Right hindlimb (tissue), 1 donor: ENCODE data around the gene RMDN2.

Experiments used
- DNase-seq: peaks from one replicate; pipeline ENCODE4 v3.0.0-alpha.2; 2018

Gene RMDN2, protein sequence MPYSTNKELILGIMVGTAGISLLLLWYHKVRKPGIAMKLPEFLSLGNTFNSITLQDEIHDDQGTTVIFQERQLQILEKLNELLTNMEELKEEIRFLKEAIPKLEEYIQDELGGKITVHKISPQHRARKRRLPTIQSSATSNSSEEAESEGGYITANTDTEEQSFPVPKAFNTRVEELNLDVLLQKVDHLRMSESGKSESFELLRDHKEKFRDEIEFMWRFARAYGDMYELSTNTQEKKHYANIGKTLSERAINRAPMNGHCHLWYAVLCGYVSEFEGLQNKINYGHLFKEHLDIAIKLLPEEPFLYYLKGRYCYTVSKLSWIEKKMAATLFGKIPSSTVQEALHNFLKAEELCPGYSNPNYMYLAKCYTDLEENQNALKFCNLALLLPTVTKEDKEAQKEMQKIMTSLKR

DNA sequence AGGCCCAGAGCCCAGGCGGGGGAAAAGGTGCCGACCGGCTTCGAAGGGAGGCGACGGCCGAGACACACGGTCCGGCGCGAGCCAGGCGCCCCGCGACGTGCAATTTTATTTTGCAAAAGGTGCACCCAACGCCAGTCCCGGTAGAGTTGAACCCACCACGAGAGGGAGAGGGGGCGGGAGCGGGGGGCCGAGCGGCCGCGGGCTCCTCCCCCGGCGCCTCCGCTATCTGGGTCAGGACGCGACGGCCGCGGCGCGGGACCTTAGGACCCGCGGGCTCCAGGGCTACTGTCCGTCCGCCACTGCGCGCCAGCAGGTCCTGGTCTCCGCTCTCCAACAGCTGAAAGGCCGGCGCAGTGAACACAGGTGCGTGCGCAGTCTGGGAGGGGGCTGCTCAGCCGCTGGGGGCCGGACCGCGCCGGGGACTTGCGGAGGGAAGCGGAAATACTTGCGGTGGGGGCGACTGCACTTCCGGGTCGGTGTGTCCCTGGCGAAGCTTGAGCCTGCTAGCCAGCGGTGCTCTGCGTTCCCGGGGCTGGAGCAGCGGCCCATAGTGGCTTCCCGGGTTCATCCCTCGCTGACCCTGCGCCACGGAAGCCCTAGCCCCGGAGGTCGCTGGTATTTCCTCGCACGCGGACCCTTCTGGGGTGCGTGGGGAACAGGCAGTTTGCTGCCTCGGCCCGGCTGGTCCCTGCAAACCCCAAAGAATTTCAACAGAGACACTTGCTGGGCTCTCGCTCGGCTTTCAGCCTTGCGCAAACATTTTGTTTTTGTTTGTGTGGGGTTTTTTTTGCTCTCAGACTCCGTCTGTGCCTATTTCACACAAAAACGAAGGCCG is at the start of gene RMDN2:
RMDN2 (plus strand) TSS at position 225 of the 835 bp plus-strand sequence. CDS start 3,991 bp downstream, outside the sequence.
- peak; percentile 97 for DNase-seq

DNA sequence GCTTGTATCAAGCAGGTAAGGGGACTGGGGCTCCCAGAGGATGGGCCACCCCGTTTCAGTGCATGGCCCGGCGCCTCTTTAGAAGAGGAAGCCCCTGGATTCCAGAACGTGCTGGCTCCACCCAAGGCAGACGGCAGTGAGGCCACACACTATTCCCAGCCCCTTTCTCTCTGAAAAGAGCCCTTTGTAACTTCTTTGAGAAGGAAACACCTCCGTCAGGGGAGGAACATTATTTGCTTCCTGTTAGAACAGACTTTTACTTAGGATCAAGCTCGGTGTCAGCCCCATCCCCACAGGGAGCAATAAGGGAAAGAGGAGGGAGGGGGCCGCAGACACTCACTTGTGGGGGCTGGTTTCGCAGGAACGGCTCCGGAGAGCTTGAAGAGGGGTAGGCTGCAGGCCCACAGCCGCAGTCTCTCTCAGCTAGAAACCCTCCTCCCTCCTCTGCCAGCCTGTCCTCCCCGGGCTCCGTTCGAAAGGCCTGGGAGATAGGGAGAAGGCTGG is 49.6 kb upstream of the RMDN2 start:
- DNase-seq, result no peak

DNA sequence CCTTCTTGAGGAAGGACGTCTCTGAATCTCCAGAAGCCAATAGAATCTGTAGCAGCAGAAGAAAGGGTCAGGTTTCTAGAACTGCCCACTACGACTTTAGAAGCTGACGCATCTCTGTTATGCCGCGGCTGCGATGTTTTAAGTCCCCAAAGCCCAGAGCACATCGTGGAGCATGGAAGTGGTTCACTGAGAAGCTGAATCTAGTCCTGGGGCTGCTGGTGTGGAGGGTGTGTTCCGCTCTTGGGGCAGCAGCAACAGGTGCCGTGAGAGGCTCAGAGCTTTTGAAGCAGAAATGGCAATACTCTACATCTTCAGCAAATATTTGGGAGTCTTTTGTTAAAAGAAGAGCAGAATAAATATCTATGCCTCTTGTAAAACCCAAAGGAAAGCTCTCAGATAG is 48.9 kb upstream of the RMDN2 start:
- DNase-seq, result no peak

DNA sequence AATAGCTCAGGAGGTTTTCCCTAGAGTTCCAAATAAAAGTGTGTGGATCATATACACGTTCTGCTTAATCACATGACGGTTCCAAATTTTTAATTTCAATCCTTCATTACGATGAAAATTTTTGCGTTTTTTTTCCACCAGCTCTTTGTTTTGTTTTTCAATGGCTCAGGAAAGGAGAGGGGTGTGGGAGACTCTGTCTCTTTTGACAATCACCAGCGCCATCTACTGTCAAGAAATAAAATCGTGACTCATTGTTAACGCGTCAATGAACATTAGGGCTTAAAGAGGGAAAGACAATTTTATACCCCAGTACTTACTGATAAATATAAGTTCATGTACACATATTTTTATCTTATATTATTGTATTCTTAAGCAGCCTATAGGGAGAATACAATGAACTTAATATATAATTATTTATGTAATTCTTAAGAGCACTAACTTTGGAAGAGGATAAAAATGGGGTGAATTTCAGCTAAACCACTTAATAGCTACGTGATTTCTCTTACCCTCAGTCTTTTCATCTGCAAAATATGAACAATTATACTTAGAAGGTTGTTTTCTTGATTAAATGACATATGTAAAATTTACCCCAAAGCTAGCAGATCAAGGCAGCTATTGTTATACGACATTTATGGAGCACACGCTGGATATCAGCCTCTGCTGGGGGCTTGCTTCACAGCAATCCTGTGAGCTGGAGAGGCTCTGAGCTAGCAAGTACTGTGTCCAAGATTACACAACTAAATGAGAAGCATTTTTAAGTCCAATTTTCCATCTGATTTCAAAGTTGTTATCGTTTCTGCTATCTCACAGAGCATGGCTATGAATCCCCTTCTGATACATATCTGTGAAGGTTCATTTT is 47.4 kb upstream of the RMDN2 start:
- no peak for DNase-seq

DNA sequence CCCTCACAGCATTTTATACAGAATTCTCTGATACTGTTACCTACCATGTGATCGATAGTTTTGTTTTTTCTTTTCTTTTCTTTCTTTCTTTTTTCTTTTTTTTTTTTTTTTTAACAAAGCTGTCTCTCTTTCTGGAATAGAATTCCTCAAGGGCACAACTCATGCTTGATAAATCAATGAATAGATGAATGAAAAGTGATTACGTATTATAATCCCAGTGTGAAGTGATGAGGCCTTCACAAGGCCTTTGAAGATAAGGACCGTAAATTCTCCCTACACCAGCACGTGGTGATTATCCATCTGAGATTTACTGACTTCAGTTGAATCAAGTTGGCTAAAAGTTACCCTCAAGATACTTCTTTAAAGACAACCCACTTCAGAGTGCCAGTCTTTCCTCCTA is 46.6 kb upstream of the RMDN2 start:
- DNase-seq, result no peak

DNA sequence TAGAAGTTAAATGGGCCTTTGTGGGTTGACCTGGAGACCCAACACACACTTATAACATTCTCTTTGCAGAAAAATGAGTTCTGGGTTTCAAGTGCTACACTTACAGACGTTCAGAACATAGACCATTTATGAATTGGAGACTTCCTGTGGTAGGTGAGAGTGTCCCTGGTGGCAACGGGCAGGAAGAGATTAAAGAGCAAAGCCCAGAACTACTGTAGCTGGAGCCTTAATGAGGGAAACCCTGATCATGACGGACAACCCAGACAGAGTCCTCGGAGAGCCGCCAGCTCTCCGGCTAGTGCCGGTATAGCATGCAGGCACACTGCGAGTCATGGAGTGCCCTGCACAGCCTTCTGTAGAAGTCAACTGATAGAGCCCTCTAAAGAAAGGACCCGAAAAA is 44.5 kb upstream of the RMDN2 start:
- no peak for DNase-seq

DNA sequence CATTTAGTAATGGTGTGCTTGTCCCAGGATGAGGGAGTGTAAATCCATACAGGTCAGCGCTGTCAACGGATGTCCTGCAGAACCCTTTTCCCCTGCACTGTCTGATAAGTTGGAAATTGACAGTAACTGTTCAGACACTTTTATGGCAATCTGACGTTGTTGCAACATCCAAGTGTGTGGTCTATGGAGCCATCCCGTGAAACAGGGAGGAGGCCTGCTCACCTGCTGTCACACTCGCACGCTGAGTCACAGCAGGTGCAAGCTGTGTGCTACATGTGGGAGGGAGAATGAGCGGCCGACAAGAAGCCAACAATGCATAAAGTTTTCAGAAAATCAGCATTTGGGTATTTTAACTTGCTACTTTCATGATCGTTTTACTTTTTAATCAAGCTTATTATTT is 43.7 kb upstream of the RMDN2 start:
- DNase-seq, result no peak

DNA sequence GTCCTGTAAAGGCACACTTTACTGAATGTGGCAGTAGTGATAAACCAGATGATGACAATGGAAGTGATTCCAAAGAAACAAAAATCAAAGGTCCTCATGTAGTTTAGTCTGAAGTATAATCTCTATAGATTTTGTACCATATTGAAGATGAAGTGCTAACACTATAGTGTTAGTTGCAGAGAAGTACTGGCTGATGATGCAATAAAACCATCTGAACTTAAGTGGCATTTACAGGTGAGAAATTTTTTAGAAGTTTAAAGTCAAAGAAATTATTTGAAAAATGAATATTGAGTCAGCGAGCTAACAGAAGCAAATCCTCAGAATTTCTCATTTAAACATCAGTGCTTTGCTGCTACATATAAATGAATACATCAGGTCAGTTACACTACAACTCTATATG is 43.1 kb upstream of the RMDN2 start:
- DNase-seq, result no peak

DNA sequence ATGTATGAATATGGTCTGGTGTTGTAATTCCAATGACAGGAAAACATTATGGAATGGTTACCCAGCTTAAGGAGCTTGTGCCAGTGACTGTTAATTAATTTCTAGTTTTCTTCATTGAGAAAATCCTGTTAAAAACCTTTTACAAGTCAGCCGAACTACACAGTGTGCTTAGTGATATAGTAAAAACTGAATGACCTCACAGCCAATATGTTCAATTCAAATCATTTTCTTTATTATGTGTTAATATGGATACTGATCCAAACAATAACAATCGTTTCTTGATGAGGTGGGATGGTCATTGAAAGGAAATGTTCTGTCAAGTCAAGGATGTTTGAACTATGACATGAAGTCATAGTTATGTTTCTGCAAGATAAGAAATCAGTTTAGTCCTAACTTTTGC is 41.6 kb upstream of the RMDN2 start:
- DNase-seq, result no peak

DNA sequence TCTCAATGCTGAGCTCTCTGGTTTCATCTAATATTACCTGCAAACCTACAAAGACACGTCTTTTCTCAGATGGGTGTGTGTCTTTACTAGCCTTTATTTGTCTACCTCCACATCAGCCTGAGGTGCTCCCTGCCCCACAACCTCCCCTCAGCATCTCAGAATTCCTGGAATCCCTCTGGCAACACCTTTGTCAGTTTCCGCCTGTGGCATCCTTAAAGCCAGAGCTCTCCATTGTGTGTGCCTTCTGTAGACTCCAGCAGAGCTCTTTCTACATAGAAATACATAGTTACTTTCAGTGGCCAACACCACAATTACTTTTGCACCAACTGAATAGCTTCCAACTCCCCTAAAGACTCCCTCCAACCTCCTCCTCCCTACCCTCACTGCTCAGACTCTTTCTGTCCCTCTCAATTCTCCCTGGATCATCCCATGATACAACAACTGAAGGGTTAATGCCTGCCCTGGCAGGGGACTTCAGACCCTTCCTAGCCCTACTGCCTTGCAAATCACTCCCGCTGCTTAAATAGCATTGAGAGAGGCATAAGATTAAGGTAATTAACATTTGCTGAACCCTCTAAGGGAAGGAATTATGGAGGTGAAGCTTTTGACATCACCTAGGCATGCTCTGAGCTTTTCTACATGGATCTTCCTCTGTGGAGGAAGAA is 39.6 kb upstream of the RMDN2 start:
- no peak for DNase-seq

DNA sequence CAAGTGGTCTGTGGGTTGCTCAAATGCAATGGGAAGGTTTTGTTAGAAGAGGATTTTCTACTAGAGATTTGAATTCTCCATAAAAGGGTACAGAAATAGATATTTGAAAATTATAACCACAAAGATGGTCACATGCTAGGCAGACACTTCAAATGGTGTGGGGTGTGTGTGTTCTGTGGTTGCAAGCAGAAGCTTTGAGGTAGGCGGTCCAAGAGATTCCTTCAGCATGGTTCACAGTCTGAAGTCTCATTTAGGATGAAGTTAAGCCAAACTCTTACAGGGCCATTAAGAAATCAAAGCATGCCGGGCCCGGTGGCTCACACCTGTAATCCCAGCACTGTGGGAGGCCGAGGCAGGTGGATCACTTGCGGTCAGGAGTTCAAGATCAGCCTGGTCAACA is 38.3 kb upstream of the RMDN2 start:
- no peak for DNase-seq

DNA sequence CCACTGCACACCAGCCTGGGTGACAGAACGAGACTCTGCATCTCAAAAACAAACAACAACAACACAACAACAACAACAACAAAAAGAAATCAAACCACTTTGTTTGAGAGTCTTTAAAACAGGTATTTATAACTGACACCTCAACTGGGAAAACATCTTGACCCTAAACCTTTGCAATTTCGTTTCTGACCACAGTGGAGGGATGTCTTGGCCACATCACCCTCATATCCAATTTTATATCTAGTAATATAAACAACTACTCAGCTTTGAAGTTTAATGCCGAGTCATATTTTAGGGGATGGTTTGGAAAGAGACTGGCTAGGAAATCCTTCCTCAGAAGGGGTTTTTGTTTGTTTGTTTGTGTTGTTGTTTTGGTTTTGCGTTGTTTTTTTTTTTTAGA is 37.8 kb upstream of the RMDN2 start:
- no peak for DNase-seq

DNA sequence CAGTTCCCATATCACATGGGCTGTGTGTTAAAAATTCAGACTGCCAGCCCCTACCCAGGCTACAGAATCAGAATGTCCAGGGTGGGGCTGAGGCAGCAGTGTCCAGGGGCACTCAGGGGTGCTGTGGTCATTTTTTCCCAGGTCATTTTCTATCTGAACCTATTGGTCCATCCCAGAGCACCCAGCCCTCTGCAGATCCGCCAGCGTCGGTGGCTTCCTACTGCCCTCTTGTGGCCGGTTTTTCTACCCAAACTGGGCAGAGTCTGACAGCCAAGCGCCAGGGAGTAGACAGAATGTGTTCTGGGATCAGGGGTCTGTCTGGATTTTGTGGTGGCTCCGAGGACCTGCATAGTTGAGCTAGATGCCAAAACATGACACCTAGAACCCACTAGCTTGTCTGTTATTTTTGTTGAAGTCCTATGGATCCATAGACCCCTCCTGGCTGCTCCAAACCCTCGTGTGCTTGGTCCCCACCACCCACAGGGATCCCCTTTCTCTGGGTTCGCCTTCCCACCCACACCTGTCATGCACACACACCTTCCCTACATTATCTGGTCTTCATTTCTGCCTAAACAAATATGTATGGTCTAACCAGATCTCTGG is 34.1 kb upstream of the RMDN2 start:
- DNase-seq, result peak; percentile 81

DNA sequence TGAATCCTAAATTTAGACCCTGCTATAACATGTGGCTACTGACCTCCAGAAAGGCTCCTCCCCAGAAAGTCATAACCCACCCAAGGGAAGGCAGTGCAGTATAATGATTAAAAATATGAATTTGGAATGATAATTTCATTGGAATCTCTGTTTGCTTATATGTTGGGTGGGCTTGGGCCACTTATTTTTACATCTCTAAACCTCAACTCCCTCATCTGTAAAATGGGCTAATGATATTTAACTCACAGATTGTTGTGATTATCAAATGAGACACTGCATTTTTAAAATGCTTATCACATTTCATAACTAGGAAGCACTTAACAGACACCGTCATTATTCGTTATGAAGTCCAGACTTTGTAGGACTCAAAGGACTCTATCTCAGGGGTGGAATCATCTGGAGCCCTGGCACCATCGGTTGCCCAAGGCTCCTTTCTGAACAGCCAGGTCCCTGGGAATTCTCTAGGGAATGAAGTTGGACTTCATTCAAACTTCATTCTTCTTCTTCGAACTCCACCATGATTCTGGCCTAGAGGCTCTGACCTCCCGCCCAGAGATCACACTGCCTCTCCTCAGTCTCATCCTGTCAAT is 33.1 kb upstream of the RMDN2 start:
- no peak for DNase-seq

DNA sequence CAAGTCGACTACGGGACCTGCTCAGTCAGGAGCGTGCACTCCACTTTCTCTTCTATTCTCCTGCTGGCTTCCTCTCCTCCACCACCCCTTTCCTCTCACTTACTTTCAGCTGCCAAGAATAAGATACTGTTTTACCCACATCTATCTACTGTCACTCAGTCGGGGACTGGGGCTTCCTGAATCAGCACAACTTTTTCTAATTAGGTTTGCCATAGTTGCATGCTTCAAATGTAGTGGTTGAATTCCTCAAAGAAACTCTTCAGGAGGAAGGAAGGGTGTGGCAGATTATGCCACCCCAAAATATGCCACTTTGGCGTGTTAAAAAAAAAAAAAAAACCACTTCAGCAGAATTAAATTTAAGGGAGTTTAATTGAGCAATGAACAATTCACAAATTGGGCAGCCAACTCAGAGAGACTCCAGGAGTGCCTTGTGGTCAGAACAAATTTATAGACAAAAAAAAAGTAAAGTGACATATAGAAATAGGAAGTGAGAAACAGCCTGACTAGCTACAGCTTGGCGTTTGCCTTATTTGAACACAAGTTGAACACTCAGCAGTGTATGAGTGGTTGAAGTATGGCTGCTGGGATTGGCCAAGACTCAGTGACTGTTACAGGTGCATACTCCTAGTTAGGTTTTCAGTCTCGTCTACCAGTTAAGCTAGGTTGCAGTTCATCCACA is 32.5 kb upstream of the RMDN2 start:
- no peak for DNase-seq

DNA sequence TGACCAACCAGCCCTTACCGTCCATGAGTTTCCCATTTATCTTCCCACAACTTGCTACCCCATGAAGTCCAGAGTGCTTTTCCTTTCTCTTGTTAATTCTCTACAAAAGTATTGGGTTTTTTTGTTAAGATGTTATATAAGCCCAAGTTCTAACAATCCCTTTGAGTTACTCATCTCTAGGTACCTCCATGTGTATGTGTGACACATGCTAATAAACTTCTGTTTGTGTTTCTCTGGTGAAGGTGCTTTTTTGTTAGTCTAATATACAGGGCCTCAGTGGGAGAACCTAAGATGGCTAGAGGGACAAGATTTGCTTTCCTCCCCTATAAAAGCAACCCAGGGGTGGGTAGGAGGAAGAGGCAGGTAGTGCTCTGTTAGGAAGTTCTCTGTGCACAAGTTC is 31.8 kb upstream of the RMDN2 start:
- no peak for DNase-seq

DNA sequence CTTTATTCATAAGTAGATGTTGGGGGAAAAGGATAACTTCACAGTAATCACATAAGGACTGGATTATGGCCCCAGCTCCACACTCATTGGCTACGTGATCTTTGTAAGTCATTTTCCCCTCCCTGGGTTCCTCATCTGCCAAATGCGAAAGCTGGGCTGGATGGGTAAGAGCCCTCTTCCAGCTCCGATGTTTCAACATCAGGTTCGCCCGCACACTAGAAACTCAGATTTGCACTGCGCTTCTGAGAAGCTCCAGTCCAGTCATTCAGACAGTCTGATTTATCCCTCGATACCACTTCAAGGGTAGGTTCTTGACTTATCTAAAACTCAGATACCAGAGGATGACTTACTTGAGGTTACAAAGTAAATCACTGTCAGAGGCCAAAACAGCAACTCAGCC is 31.0 kb upstream of the RMDN2 start:
- DNase-seq, result no peak

DNA sequence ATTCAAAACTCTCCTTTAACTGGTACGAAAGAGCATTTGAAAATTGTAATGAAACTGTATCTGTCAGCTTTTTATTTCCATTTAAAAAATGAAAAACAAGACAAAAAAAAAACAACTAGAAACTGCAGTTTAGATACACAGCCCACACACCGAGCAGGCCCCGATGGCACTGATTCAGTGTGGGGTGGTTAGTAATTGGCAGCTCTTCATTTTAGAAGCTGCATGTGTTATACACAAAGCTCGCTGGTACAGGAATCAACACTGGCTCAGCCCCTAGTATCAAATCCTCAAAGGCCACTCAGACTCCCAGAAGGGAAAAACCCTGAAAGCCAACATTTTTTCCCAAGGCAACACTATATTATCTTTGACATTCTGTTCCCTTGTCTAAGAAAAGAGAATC is 30.5 kb upstream of the RMDN2 start:
- DNase-seq, result no peak

DNA sequence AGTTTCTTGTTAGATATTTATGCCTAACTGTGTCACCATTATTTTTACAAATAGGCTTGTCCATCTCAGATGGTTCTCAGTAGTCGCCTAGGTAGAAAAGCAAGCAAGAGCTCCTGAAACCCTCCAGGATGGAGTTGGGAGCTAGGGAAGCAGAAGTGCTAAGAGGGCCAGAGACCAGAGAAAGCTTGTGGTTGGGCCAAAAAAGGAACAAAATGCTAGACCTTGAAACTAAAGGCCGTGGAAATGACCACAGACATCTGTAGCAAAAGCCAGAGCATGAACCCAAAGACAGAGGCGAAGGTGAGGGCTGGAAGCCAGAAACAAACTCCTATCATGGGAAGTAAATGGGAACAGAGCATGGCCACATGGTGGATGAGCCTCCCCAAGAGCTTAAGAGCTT is 29.9 kb upstream of the RMDN2 start:
- no peak for DNase-seq

DNA sequence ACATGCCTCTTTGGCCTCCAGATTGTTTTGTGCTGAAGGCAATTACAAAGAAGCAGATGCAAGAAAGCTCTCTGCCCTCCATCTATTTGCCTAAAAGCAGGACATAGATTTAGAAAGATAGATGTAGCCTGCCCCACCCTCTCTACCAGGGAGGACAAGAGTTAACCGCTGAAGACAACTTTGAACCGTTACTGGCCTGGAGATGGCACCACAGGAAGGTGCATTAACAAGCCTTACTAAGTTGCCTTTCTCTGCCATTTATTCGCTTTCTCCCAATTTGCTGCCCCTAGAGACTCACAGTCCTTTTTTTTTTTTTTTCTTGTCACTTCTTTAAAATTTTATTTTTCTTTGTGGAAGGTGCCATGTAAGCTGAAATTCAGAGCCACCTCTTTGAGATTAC is 28.8 kb upstream of the RMDN2 start:
- no peak for DNase-seq

DNA sequence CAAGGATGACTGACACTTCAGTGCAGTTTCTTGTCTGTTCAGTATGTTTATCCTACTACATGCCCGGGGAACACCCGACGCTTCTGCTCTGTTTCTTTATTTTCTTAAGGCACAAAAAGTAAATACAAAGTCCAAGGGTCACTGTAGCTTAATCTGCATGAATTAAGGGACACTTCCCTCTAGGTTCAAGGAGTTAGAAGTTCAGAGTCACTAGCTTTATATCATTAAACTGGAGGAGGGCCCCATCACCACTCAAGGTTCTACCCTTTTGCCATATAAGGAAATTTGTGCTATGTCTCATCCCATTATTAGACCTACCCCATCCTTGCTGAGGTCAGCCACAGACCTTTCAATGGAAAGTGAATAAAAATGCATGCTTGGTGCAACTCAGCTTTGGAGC is 27.6 kb upstream of the RMDN2 start:
- no peak for DNase-seq
